WI38 (cell line): ENCODE results near the gene NAIP.
"Not testable (repeated sequence)": the region's sequence is repeated elsewhere in the genome, so short reads cannot be mapped to it uniquely, and the experiment has no call there.

ENCODE experiments used
- H3K4me3 ChIP-seq: 2 replicates; pipeline ENCODE4 v1.5.1; 2011; ENCODE audit warnings: low read depth, mild to moderate bottlenecking, control low read depth, low read length
- CTCF ChIP-seq: IDR thresholded peaks from 2 replicates; pipeline ENCODE4 v1.5.1; 2012; ENCODE audit warnings: low read depth, mild to moderate bottlenecking, control low read depth, low read length

The NAIP gene

DNA sequence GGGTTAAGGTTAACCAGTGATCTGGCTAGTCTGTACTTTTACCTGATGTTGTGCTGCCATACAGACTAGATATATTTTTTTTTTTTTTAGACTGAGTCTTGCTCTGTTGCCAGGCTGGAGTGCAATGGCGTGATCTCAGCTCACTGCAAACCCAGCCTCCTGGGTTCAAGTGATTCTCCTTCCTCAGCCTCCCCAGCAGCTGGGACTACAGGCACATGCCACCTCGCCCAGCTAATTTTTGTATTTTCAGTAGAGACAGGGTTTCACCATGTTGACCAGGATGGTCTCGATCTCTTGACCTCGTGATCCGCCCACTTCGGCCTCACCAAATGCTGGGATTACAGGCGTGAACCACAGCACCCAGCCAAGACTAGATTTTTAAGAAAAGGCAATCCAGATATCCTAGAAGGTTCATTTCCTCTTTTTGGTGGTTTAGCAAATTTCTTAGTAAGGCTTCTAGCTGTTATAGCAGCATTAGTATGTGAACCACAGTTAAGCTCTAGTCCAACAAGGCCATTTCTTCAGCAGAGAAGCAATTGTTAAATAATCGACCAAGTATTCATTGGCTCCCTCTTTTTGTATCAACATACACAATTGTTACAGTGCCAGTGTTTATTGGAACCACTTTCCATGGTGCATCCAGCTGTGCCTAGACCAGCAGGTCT, at the start of gene NAIP:
NAIP (minus strand) TSS at position 51 of the 665 bp plus-strand sequence. CDS start 12,424 bp downstream, outside the sequence.
- not testable (repeated sequence) for H3K4me3 ChIP-seq

GRCh38 chr5:71067262-71067928, 42.3 kb upstream of the NAIP start, which contains the start of gene GTF2H2:
Gene GTF2H2, minus strand, starts transcription at chr5:71067676. Its CDS starts 4,913 bp downstream, at chr5:71062763.
- H3K4me3 ChIP-seq = not testable (repeated sequence)

DNA sequence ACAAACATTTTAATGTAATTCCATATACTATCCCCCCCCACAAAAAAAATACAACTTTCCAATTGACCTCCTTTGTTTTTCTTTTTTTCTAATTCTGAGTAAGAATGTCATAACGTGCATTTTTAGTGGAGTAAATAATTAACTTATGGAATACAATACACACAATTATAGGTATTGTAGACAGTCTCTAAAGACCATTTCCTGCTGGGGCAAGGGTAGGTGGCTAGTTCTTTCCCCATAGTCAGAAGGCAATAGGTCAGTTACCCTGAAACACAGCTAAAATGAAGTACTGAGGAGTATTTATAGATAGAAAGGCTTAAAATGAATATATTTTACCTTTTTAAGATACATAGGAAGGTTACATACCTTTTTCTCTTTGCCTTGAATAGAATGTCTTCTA, 36.2 kb upstream of the NAIP start:
- not testable (repeated sequence) for H3K4me3 ChIP-seq

GRCh38 chr5:71059426-71059825, 34.3 kb upstream of the NAIP start:
- H3K4me3 ChIP-seq = not testable (repeated sequence)

DNA sequence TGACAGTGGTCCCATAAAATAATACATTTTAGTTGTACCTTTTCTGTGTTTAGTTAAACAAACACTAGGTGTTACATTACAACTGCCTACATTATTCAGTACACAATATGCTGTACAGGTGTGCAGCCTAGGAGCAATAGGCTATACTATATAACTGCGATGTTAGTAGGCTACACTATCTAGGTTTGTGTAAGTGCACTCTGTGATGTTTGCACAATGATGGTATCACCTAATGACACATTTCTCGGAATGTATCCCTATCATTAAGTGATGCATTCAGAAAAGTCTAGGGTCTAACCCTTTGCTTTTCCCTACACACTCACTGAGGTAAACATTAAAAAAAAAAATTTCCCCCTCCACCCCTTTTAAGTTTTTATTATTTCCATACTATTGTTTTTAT, 19.7 kb upstream of the NAIP start:
- H3K4me3 ChIP-seq = not testable (repeated sequence)

- not testable (repeated sequence) for H3K4me3 ChIP-seq
These were observed 19.0 kb upstream of the NAIP start for GRCh38 chr5:71044128-71044527.

DNA sequence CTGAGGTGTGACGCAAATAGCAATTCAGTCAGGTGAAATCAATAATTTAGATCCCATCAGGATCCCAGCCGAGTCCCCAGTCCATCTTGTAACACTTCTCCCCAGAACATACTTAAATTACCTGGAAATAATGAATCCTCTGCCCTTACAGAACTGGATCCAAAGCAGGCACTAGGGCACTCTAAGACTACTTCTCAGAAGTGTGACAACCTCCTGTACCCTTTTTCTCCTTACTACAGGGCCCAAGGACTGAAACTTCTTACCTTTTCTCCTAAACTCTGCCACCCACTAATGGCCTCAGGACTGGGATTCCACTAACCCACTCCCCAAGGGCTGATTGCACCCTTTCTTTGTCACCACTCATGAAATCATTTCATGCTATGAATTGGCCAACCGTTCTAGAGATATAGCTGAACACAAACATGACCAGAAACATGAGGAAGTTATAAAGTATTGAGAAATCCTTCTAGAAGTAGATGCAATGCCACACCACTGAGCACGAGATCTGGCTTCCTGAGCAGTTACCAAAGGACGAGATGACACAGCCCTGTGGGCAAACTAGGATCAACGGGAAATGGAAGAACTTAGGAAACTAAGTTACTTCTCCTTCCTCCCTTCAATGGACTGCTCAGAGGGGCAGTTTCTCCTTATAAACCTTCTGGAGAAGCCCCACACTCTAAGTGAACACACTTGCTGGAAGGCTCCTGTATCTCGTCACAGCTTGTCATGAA, 6.1 kb upstream of the NAIP start:
- not testable (repeated sequence) for H3K4me3 ChIP-seq

GRCh38 chr5:71020643-71021042, 4.5 kb downstream of the NAIP start:
- H3K4me3 ChIP-seq = not testable (repeated sequence)

- H3K4me3 ChIP-seq = not testable (repeated sequence)
These were observed 6.6 kb downstream of the NAIP start for GRCh38 chr5:71018376-71019005.

DNA sequence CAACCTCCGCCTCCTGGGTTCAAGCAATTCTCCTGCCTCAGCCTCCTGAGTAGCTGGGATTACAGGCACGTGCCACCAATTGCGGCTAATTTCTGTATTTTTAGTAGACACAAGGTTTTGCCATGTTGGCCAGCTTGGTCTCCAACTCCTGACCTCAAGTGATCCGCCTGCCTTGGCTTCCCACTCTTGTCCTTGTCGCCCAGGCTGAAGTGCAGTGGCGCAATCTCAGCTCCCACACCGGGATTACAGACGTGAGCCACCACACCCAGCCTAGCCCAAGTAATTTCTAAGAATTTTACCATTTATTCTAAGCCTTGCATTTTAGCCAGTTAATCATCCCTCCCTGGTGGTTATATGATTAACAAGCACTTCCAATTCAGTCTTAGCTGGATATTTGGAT, 11.0 kb downstream of the NAIP start:
- H3K4me3 ChIP-seq = no peak overlapping the region
- TF ChIP-seq CTCF = no peak

GRCh38 chr5:71013575-71013974, 11.6 kb downstream of the NAIP start:
- no peak overlapping the region for H3K4me3 ChIP-seq

More at GRCh38 chr5:71013575-71013974, 11.6 kb downstream of the NAIP start:
- no peak for TF ChIP-seq CTCF
